GM21367 (cell line): Measurements from ENCODE around the gene LCN10.

Experiments used
- ATAC-seq: cut with Tn5 transposase; IDR thresholded peaks from one replicate; pipeline ENCODE4 v1.9.1; 2021; ENCODE audit not compliant: unreplicated experiment

The LCN10 gene

DNA sequence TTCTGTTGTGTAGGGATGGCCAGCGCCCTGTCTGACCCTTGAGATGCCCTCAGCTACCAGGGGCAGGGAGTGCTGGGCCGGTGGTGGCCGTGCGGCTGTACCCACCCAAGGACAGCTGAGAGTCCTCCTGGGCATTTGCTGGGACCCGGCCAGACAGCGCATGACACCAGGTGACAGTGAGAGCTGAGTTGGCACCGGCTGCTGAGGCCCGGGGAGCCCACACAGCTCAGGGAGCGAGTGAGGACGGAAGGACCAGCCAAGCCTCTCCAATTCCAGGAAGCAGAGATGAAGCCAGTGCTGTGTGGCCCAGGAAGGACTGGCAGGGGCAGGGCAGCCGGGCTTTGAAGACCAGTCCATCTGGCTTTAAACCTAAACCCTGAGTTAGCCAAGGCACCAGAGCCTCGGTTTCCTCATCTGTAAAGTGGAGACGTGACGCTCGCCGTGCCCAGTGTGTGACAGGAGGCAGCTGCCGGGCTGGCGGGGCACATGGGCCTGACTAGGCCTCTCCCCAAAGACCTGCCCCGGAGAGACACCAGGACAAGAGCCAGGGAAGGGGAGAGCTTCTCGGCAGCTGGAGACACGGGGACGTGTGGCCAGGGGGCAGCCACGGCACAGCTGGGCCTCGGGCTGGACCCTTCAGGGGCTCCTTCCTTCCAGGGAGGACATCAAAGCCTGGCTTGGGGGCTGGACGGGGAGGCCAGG lies 52.5 kb downstream of the LCN10 start:
- no peak for ATAC-seq

DNA sequence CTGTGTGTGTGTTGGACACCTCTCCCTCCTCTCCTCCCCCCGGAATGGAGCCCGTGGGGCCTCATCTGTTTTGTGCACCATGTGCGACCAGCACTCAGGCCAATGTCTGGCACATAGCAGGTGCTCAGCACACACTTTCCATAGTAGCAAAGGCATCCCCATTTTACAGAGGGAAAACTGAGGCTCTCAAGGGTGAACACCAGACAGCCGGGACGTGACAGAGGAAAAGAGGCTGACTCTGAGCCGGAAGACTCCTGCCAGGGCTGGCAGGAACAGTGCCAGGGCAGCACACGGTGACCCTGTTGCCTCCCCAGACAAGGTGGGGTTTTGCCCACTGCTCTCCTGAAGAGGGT lies 53.7 kb downstream of the LCN10 start:
- no peak for ATAC-seq

- no peak for ATAC-seq
Observed at GRCh38 chr9:136688274-136689107, 54.2 kb downstream of the LCN10 start.
